ENCODE results near the gene MTHFSD.

Gene MTHFSD

DNA sequence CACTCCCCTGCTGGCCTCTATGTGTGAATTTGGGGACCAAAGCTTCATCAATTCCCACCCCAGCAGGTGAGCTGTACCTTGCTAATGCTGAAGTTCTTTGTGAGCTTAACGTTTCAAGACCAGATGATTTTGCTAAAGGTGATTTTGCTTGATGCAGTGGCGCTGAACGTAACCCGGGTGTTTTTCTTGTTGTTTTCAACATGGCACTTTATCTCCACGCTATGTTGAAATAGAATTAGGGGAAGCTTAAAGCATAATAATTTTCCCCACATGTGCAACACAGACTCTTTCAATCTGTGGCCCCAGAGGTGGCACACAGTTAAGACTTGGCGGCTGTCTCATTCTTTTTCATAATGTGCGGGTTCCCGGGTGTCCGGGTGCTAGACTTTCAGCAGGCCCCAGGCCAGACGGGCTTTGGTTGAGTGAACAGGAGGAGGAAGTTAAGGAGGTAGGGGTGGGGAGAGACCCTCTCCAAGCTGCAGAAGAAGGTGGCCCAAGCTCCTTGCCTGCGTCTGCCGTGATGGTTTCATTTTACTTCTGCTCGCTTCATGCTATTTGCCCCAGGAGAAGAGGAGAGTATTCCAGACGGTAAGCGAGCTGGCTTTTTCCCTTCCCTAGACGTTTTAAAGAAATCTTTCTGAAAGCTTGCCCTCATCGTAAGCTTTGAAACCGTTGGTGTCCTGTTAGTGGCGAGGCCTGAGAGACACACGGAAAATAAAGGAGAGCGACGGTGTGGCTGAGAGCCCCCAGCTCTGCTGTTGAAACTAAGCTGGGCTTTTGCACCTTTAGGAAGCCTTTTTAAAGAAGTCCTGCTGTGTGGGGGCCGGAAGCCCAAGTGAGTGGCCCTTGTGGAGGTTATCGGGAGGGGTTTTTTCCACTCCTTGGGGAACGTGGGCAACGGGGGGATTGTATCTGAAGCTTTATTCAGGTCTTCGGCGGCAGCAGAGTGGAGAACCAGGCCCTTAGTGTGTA, 15.8 kb upstream of the MTHFSD start:
- no peak for DNase-seq (ENCODE audit: low spot score)

DNA sequence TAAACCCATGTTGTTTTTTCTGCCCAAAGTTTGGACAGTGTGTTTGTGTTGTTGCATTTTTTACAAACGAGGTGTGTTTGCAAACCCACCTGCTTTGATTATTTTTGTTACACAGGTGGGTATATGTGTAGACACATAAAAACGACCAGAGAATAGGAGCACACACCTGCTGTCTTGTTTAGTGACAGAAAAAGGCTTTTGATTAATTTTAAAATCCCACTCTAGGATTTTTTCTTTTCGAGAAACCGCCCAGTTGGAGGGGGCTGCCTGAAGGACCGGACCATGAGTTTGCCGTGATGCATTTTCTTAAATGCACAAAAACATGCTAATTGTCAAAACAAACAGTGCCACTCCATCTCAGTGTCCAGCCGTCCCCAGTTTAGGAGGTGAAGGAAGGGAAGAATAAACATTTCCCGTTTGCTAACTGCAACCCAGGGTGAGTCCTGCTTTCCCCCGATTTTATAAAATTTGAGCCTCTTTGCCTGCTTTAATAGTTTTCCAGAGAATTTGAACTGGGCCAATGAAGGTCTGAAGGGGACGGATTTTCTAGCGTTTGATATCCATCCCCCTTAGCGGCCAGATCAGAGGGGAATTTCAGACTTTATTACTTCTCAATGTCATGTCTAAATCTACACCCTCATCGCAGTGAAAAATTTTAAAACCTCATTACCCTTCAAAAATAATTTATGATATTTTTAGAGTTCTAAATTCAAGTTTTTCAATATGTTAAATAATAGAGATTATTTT, 14.8 kb upstream of the MTHFSD start:
- DNase-seq (ENCODE audit: low spot score) (no peak), FAIRE-seq (no peak)

More for the DNA sequence above, 15.8 kb upstream of the MTHFSD start:
- no peak for FAIRE-seq

DNA sequence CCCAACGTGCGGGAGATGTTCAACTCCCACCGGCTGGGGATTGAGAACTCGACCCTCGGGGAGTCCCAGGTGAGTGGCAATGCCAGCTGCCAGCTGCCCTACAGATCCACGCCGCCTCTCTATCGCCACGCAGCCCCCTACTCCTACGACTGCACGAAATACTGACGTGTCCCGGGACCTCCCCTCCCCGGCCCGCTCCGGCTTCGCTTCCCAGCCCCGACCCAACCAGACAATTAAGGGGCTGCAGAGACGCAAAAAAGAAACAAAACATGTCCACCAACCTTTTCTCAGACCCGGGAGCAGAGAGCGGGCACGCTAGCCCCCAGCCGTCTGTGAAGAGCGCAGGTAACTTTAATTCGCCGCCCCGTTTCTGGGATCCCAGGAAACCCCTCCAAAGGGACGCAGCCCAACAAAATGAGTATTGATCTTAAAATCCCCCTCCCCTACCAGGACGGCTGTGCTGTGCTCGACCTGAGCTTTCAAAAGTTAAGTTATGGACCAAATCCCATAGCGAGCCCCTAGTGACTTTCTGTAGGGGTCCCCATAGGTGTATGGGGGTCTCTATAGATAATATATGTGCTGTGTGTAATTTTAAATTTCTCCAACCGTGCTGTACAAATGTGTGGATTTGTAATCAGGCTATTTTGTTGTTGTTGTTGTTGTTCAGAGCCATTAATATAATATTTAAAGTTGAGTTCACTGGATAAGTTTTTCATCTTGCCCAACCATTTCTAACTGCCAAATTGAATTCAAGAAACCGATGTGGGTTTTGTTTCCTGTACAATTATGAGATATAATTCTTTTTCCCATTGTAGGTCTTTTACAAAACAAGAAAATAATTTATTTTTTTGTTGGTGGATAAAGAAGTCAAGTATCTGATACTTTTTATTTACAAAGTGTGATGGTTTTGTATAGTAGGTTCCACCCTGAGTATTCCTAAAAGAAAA, 13.9 kb upstream of the MTHFSD start:
- FAIRE-seq (no peak), DNase-seq (ENCODE audit: low spot score) (no peak)

DNA sequence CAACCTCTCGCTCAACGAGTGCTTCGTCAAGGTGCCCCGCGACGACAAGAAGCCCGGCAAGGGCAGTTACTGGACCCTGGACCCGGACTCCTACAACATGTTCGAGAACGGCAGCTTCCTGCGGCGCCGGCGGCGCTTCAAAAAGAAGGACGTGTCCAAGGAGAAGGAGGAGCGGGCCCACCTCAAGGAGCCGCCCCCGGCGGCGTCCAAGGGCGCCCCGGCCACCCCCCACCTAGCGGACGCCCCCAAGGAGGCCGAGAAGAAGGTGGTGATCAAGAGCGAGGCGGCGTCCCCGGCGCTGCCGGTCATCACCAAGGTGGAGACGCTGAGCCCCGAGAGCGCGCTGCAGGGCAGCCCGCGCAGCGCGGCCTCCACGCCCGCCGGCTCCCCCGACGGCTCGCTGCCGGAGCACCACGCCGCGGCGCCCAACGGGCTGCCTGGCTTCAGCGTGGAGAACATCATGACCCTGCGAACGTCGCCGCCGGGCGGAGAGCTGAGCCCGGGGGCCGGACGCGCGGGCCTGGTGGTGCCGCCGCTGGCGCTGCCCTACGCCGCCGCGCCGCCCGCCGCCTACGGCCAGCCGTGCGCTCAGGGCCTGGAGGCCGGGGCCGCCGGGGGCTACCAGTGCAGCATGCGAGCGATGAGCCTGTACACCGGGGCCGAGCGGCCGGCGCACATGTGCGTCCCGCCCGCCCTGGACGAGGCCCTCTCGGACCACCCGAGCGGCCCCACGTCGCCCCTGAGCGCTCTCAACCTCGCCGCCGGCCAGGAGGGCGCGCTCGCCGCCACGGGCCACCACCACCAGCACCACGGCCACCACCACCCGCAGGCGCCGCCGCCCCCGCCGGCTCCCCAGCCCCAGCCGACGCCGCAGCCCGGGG, 12.9 kb upstream of the MTHFSD start:
- DNase-seq (ENCODE audit: low spot score) (no peak), FAIRE-seq (no peak)

DNA sequence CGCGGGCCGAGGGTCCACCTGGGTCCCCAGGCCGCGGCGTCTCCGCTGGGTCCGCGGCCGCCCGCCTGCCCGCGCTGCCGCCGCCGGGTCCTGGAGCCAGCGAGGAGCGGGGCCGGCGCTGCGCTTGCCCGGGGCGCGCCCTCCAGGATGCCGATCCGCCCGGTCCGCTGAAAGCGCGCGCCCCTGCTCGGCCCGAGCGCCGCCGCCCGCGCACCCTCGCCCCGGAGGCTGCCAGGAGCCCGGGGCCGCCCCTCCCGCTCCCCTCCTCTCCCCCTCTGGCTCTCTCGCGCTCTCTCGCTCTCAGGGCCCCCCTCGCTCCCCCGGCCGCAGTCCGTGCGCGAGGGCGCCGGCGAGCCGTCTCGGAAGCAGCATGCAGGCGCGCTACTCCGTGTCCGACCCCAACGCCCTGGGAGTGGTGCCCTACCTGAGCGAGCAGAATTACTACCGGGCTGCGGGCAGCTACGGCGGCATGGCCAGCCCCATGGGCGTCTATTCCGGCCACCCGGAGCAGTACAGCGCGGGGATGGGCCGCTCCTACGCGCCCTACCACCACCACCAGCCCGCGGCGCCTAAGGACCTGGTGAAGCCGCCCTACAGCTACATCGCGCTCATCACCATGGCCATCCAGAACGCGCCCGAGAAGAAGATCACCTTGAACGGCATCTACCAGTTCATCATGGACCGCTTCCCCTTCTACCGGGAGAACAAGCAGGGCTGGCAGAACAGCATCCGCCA, 12.1 kb upstream of the MTHFSD start:
- FAIRE-seq (no peak), DNase-seq (ENCODE audit: low spot score) (no peak)

DNA sequence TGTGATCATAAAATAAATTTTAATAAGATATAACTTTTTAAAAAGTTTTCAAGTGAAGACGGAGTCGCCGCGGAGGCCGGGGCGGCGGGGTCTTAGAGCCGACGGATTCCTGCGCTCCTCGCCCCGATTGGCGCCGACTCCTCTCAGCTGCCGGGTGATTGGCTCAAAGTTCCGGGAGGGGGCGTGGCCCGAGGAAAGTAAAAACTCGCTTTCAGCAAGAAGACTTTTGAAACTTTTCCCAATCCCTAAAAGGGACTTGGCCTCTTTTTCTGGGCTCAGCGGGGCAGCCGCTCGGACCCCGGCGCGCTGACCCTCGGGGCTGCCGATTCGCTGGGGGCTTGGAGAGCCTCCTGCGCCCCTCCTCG, 11.5 kb upstream of the MTHFSD start, which contains the start of gene FOXC2:
FOXC2 (plus strand) TSS at position 229 of the 365 bp plus-strand sequence. CDS start 507 bp downstream, outside the sequence.
- no peak for DNase-seq (ENCODE audit: low spot score)
- FAIRE-seq, result no peak

DNA sequence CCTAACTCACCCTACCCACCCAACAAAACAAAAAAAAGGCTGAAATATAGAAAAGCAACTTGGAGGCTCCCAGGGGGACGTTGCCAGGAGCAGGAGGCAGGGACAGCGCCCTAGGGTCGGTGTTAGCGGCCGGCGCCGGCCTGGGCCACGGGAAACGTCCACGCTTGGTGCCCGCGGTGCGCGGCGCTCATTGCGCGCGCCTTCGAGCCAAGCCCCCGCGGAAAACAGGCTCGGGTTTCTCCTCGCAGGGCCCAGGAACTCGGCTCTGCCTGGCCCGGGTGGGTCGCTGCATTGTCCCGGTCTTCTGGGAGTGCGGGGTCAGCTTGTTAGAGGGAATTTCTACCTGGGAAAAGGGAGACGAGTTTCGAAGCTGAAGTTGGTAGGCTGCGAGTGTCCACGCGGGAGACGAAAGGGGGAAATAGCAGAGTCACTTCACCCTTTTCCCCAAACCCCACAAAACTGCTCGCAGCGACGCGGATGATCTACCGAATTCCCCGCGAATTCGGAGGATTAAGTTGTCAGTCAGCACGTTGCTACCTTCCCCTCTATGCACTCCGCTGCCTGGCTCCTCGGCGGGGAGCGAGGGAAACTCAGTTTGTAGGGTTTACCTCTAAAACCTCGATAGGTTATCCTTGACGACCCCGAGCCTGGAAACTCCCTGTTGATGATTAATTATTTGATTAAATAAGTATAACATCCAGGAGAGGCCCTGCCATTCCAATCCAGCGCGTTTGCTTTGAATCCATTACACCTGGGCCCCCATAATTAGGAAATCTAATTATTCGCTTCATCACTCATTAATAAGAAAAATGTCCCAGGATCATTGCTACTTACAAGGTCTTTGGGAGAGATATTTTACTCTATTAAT, 10.8 kb upstream of the MTHFSD start:
- DNase-seq (ENCODE audit: low spot score) (no peak), FAIRE-seq (no peak)

DNA sequence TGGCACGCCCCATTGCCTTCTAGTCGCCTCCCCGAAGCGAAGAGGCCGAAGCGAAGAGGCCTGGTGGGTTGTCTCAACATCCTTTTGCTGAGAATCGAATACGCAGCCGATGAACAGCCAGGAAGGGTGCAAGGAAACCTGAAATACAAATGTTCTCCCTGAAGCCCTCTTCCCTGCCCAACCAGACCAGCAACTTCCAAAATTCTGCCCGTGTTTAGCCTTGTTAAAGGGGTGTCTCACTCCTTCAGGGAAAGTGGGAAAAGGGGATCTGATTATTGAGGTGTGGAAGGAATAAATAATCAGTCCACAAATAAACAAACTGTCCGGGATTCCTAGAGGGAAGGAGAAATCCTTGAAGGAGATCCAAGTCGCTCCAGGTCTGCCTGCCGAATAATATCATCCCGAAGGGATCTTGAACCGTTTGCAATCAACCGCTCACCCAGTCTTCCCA, 10.2 kb upstream of the MTHFSD start:
- no peak for FAIRE-seq
- no peak for DNase-seq (ENCODE audit: low spot score)

DNA sequence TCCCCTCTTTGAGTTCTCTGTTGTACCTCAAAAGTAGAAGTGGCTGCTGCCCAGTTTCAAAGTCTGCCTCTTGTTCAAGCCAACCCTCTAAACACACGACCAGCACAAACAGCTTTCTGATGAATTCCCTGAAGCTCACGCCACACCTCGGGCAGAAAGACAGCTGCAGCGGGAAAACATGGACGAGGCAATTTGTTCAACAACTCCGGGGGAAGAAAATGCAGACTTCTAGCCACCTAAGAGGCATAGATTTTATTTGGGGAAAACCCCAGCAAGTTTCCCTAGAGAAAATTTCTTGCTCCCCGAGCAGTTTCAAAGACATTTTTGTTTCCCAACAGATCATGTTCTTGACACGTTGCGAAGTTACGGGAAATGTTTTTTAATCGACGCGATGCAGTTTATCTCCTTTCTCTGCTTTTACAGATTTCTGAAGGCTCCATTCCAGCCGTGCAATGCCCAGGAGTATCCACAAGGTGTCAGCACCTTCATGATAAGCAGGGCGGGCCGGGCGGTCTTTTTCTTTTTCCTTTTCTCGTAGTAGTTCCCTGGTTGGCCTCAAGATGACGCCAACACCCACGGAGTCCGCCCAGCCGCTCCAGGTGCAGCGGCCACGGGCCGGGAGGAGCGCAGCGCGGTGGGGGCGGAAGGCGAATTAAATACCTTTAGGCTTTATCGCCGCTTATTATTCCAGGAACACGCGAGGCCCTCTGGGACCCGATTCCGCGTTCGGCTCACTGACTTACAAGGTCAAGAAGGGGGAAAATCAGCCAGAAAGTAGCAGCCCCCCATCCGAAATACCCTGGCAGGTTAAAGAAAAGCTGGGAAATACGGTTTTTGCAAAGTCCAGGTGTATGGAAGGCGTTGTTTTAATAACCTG, 8.7 kb upstream of the MTHFSD start:
- no peak for FAIRE-seq
- DNase-seq (ENCODE audit: low spot score), result peak; percentile 85

DNA sequence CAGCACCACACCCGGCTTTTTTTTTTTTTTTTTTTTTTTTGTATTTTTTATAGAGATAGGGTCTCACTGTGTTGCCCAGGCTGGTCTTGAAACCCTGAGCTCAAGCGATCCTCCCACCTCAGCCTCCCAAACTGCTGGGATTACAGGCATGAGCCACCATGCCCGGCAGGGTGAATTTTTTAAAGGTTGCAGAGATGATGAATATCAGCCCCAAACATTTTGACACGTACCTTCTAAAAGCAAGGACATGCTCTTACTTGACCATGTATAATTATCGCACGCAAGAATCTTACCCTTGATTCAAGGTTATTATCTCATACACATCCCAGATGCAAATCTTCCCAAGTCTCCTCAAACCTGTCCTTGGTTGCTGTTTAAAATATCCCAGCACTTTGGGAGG, 7.3 kb upstream of the MTHFSD start:
- no peak for FAIRE-seq

DNA sequence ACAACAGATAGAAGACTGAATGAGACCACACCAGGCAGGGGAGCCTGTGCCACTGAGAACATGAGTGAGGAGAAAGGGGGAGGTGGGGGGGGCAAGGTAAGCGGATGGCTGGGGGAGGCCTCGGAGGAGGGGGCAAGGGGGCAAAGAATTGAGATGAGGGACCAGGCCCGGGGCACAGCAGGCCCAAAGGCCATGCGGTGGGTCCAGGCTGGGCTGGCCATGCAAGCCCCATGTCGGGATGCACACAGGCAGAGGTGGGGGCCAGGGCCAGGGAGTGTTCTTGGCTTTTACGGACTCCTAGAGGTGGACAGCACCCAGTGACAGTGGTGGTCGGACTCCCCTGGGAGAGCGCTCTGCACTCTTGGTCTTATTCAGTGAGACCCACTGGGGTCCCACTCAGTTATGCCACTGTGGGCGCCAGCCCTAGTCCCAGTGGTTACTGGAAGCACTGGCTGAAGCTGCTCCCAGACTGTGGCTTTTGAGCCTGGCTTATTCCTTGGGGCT, 4.8 kb upstream of the MTHFSD start:
- FAIRE-seq, result no peak
- DNase-seq (ENCODE audit: low spot score), result no peak

More for the DNA sequence above, 7.3 kb upstream of the MTHFSD start:
- DNase-seq (ENCODE audit: low spot score), result no peak

DNA sequence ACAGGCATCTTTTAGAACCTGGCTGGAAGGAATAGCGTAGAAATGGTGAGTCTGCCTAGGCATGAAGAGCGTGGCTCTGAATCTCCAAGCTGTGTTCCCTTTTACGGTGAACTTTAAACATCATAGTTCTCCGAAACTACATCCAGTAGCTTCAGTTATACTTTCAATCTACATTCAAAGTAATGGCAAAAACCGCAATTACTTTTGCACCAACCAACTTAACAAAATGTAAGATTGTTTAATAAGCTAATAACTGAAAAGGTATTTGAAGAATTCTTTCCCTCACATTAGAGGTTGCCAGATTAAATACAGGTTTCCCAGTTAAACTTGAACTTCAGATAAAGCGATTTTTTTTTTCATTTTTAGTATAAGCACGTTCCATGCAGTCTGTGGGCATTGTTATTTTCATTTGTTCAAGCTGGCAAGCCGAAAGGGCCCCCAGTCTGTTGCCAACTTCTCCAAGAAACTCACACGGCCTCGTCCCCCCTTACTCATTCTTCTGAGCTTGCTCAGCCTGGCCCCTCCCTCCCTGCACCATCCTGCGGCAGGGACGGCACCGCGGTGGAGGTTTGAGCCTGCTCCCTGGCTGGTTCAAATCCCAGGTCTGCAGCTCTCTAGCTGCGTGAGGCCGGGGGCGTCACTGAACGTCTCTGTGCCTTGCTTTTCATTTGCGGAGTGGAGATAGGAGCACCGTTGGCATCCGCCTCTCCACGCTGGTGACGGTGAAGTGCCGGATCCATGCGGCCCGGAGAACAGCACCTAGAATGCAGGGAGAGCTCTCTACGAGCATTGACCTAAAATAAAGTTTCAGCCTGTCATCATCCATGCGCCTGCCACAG, 3.5 kb upstream of the MTHFSD start:
- DNase-seq (ENCODE audit: low spot score), result no peak
- no peak for FAIRE-seq

DNA sequence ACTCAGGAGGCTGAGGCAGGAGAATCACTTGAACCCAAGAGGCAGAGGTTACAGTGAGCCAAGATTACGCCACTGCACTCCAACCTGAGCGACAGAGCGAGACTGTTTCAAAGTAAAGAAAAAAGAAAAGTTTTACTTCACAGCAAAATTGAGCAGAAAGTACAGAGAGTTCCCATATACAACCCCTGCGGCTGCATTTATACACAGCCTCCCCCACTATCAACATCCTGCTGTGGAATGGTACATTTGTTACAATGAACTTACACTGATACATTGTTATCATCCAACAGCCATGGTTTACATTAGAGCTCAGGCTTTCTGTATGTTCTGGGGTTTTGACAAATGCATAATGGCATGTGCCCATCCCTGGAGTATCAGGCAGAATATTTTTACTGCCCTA, 2.6 kb upstream of the MTHFSD start:
- DNase-seq (ENCODE audit: low spot score) (no peak), FAIRE-seq (no peak)

DNA sequence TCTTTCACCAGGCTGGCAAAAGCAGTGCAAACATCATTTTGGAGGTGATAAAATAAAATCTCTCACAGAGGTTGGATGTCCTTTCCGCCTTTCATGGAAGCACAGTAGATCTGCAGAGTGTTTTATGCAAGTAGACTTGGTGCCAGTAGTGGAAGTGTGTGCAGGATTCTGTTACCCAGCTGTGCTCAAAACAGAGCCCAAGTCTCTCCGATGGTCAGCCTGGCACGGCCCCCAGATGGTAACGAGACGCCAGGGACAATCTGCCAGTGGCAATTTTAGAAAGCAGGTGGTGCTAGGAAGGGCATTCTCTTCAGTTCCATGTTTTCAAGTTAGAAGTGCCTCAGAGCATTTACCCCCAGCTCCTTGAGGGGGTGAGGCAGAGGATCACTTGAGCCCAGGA, 1.5 kb upstream of the MTHFSD start:
- FAIRE-seq (no peak), DNase-seq (ENCODE audit: low spot score) (no peak)

DNA sequence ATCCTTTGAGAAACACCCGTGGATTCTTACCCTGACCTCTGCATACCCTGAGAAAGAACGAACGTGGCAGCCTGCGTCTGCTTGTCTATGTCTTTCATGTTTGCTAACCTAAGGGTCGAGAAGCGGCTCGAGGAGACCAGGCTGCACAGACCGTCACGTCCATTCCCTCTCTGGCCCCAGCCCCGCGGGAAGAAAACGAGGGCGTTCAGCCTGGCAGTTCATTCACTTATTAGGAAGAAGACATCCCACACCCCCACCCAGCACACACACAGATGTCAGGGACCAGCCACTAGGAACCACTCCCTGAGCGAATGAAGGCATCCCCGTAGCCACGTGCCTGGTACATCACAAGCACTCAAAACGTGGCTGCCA, 655 bp upstream of the MTHFSD start:
- FAIRE-seq (no peak), DNase-seq (ENCODE audit: low spot score) (no peak)

DNA sequence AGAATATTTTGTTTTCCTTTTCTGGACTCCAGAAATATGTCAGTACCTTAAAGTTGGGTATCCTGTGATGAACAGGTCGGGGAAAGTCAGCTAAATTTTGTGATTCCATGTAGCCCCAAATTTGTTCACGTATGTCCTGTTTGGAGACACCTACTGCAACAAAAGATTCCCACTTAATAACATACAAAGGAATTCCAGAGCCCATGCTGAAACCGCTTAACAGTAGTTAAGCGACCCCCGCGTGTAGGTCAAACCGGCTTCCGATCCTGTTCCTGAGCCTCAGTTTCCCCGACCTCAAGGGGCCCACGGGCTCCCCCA, 477 bp downstream of the MTHFSD start:
- DNase-seq (ENCODE audit: low spot score) (no peak), FAIRE-seq (no peak)

DNA sequence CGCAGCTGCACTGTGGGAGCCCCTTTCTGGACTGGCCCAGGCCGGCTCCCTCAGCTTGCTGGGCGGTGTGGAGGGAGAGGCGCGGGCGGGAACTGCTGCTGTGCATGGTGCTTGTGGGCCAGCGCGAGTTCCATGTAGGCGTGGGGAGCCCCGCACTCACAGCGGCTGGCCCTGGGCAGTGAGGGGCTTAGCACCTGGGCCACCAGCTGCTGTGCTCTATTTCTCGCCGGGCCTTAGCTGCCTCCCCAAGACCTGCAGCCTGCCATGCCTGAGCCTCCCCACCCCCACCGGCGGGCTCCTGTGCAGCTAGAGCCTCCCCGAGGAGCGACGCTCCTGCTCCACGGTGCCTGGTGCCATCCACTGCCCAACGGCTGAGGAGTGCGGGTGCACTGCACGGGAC, 1.7 kb downstream of the MTHFSD start:
- DNase-seq (ENCODE audit: low spot score) (no peak), FAIRE-seq (no peak)
